Measurements from ENCODE around the gene C1orf185.

DNA sequence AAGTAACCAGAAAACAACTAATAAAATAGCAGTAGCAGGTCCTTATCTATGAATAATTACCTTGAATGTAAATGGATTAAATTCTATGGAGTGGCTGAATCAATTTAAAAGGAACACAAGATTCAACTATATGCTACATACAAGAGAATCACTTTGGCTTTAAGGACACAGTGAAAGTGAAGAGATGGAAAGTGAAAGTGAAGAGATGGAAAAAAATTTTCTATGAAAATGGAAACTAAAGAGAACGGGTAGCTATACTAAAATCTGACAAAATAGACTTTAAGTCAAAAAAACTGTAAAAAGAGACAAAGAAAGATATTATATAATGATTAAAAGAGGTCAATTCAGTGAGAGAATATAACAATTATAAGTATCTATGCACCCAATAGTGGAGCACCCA lies 54.7 kb downstream of the C1orf185 start:
- no peak for TF ChIP-seq POLR2A (IDR thresholded peaks at IDR 0.05)
- TF ChIP-seq, protein P1, sequence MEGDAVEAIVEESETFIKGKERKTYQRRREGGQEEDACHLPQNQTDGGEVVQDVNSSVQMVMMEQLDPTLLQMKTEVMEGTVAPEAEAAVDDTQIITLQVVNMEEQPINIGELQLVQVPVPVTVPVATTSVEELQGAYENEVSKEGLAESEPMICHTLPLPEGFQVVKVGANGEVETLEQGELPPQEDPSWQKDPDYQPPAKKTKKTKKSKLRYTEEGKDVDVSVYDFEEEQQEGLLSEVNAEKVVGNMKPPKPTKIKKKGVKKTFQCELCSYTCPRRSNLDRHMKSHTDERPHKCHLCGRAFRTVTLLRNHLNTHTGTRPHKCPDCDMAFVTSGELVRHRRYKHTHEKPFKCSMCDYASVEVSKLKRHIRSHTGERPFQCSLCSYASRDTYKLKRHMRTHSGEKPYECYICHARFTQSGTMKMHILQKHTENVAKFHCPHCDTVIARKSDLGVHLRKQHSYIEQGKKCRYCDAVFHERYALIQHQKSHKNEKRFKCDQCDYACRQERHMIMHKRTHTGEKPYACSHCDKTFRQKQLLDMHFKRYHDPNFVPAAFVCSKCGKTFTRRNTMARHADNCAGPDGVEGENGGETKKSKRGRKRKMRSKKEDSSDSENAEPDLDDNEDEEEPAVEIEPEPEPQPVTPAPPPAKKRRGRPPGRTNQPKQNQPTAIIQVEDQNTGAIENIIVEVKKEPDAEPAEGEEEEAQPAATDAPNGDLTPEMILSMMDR (IDR thresholded peaks at IDR 0.05 in 8 of 11, conservative IDR thresholded peaks at IDR 0.05 in 3 of 11) = no peak
- TF ChIP-seq POLR2AphosphoS5 (IDR thresholded peaks at IDR 0.05) = no peak
